Right lobe of liver (tissue), 4 donors: ENCODE results near the gene SOCS7.

Source experiments
- CTCF ChIP-seq, 4 donors: fragments of 200-600 bp in 3 of 4; fragments of 450-650 bp in 1 of 4; IDR thresholded peaks; one replicate each; pipeline versions ENCODE4 v1.5.1 to v1.8.0; 2016 to 2022; ENCODE audit warnings: antibody characterized with exemption in 4 of 4, mild to moderate bottlenecking in 2 of 4
- POLR2A ChIP-seq: fragments of 450-650 bp; IDR thresholded peaks from one replicate; pipeline ENCODE4 v1.6.1; 2017; ENCODE audit warnings: antibody characterized with exemption, mild to moderate bottlenecking
- donor health status: DM: no; HTN: no; CAD: no.
- donor health status: DM: no; HTN: no; CAD: no.
- donor health status: DM: no; HTN: yes; CAD: no.

GRCh38 chr17:38454532-38454931, 102.9 kb downstream of the SOCS7 start:
- TF ChIP-seq CTCF (IDR thresholded peaks at IDR 0.05) (no peak), POLR2A (no peak)
